ENCODE results near the gene IFNL3.

GRCh38 chr19:39263912-39264305 is 19.1 kb upstream of the IFNL3 start:
- no peak for TF ChIP-seq CTCF (conservative IDR thresholded peaks at IDR 0.05; ENCODE audit: low read depth, low read length)
- no peak for TF ChIP-seq EZH2 (IDR thresholded peaks at IDR 0.05; ENCODE audit: borderline replicate concordance, low read depth, low read length, poor library complexity, severe bottlenecking)
